Erythroblast (primary cell): ENCODE measurements around the gene SRSF5.

ENCODE experiments used
- GATA1 ChIP-seq: IDR thresholded peaks from 2 replicates; pipeline ENCODE4 v1.6.1; 2011; ENCODE audit warnings: low read depth, mild to moderate bottlenecking, control low read depth, low read length, moderate library complexity
- POLR2A ChIP-seq: IDR thresholded peaks from 2 replicates; pipeline ENCODE4 v1.6.1; 2011; ENCODE audit warnings: mild to moderate bottlenecking, low read length

GRCh38 chr14:69727860-69728259, 39.1 kb upstream of the SRSF5 start:
- TF ChIP-seq POLR2A, result no peak
- no peak for TF ChIP-seq GATA1
